IPS-11a (cell line): ENCODE results near the gene CRYGS.
"Not testable (repeated sequence)": the region's sequence is repeated elsewhere in the genome, so short reads cannot be mapped to it uniquely, and the experiment has no call there.

Source experiments
- H3K4me3 ChIP-seq: one replicate; pipeline ENCODE4 v1.5.1; 2013; ENCODE audit warnings: low read depth, low read length, control low read depth

Gene CRYGS

GRCh38 chr3:186564586-186564985, 20.4 kb upstream of the CRYGS start:
- no peak overlapping the region for H3K4me3 ChIP-seq

GRCh38 chr3:186552408-186553031, 8.3 kb upstream of the CRYGS start:
- no peak overlapping the region for H3K4me3 ChIP-seq

- H3K4me3 ChIP-seq = no peak overlapping the region
Observed at GRCh38 chr3:186551387-186551786, 7.2 kb upstream of the CRYGS start.

DNA sequence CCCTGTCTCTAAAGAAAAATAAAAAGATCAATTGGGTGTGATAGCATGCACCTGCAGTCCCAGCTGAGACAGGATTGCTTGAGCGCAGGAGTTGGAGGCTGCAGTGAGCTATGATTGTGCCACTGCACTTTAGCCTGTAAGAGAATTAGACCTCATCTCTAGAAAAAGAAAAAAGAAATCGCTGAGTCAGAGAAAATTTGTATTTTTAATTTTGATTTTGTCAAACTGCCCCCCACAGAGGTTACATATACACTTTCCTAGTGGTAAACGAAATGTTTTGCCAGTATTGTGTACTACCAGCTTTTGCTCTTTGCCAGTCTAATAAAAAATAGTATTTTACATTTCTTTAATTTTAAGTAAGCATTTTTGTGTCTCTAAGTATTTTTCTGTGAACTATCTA, 5.3 kb upstream of the CRYGS start:
- H3K4me3 ChIP-seq = no peak overlapping the region

DNA sequence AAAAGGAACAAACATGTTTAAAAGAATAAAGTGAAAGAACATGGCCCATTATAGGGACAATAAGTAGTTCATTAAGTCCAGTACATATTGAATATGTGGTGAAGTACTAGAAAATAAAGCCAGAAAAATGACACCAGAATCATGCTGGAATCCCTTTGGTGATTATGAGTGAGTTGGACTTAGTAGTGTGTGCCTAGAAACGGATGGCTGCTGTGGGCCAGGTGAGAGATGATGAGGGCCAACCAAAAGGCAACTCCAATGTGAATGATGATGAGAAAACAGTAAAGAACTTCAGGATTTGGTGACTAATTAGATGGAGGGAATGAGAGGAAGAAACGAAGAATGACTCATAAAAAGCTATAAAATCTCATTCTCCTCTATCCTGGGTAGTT, 3.3 kb downstream of the CRYGS start:
- no peak overlapping the region for H3K4me3 ChIP-seq

- H3K4me3 ChIP-seq = no peak overlapping the region
Observed at GRCh38 chr3:186540221-186540834, 3.9 kb downstream of the CRYGS start.

DNA sequence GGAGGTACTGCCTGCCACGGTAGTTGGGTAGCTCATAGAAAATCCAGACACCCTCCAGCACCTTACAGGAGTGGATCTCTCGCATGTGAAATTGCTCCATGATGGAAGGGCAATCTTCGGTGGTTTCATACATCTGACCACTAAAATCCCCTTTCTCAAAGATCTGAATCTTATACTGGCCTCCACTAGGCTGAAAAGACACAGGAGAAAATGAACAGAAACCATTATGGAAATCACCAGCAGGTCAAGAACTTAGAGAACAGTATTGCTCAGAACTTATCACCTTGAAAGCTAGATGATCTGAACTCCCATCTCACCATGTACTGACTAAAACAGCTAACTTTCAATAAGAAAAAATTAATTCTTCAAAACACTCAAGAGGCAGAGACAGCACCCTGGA, 5.4 kb downstream of the CRYGS start:
- H3K4me3 ChIP-seq = no peak overlapping the region

- H3K4me3 ChIP-seq = no peak overlapping the region
Observed at GRCh38 chr3:186536883-186537844, 7.0 kb downstream of the CRYGS start.

DNA sequence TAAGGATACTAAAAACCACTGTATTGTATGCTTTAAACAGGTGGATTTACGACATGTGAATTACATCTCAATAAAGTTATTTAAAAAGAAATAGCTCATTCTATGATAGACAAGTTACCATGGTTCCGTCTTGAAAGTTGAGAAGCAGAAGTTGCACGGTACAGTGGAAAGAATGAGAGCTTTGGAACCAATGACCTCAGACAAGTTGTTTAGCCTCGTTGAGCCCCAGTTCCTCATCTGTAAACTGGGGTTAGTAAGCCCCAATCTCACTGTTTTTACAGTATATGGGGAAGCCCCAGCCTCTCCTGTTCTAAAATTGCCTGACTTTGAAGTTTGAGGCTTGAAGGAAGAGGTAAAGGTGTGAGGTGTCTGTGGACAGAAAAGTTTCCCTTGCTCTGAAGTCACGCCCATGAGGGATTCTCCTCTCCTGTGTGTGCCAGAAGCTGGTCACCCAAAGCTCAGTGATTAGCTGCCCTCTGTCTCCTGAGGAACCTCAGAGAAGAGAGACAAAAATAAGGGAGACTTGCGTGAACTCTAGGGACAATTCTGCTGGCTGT, 10.0 kb downstream of the CRYGS start:
- H3K4me3 ChIP-seq = no peak overlapping the region

DNA sequence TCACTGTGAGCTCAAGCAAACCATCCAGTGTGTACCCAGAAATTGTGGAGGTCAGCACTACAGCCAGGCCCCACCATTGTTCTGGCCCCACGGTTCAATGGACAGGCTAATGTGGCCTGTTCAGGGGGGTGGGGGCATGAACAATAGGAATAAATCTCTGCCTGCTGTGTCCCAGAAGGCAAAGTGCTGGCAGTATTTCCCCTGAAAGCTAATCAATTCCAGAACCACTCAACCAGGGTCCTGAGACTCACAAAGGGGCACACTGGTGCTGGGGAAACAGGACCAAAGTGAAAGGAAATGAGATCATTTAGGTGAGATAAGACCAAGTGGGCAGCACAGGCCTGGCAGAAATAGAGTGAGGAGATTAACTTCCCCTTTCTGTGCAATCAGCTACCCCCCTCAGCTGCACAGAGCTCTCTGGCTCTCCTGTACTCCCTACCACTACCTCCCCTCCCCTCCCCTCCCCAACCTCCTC, 11.5 kb downstream of the CRYGS start:
- no peak overlapping the region for H3K4me3 ChIP-seq

DNA sequence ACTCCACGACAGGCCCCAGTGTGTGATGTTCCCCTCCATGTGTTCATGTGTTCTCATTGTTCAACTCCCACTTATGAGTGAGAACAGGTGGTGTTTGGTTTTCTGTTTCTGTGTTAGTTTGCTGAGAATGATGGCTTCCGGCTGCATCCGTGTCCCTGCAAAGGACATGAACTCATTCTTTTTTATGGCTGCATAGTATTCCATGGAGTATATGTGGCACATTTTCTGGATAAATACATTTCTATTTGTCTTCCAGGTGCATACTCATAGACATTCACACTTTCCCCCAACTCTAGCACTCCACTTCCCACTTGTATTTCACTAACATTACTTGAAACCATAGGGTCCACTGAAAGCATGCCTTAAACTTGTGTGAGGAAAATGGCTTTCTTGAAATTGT, 12.5 kb downstream of the CRYGS start:
- H3K4me3 ChIP-seq = not testable (repeated sequence)

- H3K4me3 ChIP-seq = no peak overlapping the region
Observed at GRCh38 chr3:186530415-186530814, 13.8 kb downstream of the CRYGS start.

DNA sequence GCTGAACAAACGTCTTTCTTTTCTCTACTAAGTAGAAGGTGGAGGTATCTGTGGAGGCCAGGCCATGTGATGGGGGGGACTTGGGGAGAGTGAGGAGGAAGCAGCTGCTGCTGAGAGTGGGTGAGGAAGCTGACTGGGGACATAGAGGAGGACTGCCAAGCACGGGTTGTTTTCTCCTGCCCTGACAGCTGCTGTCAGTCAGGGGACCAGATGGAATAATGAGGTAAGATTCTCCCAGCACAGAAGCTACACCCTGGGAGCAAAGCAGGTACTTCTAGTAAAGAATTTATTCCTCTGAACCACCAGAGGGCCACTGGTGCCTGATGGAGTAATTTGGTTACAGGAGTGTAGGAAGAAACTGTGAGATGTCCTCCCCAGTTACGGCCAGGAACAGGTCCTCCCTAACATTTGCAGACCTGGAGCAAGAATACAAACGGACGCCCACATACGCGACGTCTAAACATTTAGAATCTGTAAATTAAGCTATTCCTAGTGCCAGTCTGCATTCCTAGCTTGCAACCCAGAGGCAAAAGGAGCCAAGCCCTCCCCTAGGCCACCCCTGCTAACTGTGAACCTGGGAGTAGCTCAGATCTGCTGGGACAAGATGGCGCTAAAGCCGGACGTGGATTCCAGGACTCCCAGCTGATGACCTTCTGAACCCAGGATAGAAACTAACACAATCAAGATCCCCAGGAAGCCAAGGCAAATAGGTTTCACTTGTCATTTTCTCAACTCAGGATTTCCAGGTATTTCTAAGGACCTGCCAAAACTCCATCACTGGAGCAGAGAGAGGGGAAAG, 14.8 kb downstream of the CRYGS start:
- no peak overlapping the region for H3K4me3 ChIP-seq

GRCh38 chr3:186526256-186526606, 17.9 kb downstream of the CRYGS start:
- H3K4me3 ChIP-seq = no peak overlapping the region

- H3K4me3 ChIP-seq = no peak overlapping the region
Observed at GRCh38 chr3:186525369-186526255, 18.6 kb downstream of the CRYGS start.

- H3K4me3 ChIP-seq = no peak overlapping the region
Observed at GRCh38 chr3:186524616-186525015, 19.6 kb downstream of the CRYGS start.

- no peak overlapping the region for H3K4me3 ChIP-seq
Observed at GRCh38 chr3:186523434-186523833, 20.7 kb downstream of the CRYGS start.

DNA sequence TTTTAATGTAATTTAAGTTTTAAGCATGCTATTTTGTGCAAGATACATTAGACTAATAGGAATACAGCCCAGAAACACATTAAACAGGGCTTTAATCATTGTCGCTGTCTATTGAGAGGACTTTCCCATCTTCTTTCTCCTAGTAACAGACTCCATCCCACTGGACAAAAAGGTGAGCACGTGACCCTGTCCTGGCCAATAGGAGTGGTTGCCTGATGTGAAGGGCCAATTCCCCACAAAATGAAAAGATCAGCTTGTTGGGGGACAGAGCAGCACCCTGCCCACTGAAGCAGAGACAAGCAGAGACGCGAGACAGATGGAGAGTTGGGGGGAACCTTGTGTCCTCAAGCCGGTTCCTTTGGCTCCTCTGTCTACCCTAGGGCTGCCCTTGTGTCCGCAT, 21.2 kb downstream of the CRYGS start:
- H3K4me3 ChIP-seq = no peak overlapping the region

GRCh38 chr3:186520957-186521842, 23.0 kb downstream of the CRYGS start:
- no peak overlapping the region for H3K4me3 ChIP-seq
